Osteoblast (primary cell): ENCODE results near the gene SPTLC2. TPM values are rescaled to one million over a fixed set of nuclear protein-coding genes. Genes with fewer than 3 reads are reported as not detected.

ENCODE experiments used
- DNase-seq: peaks from one replicate; pipeline ENCODE4 v3.0.0; 2011; ENCODE audit warnings: low spot score, mixed read lengths; ENCODE audit not compliant: insufficient read length; ENCODE audit errors: missing footprints
- H2AFZ ChIP-seq: 2 replicates; pipeline ENCODE4 v1.6.0; 2011; ENCODE audit warnings: mild to moderate bottlenecking, low read length
- H3K27ac ChIP-seq: 2 replicates; pipeline ENCODE4 v1.5.1; 2011; ENCODE audit warnings: mild to moderate bottlenecking, low read depth, low read length, moderate library complexity
- H3K27me3 ChIP-seq: 2 replicates; pipeline ENCODE4 v1.6.0; 2012; ENCODE audit warnings: mild to moderate bottlenecking, control low read depth, inconsistent platforms, low read length, moderate library complexity; ENCODE audit not compliant: insufficient read depth
- H3K36me3 ChIP-seq: 2 replicates; pipeline ENCODE4 v1.5.1; 2011; ENCODE audit warnings: mild to moderate bottlenecking, low read length, control low read depth, moderate library complexity; ENCODE audit not compliant: insufficient read depth
- H3K4me1 ChIP-seq: 2 replicates; pipeline ENCODE4 v1.5.1; 2011; ENCODE audit warnings: mild to moderate bottlenecking, low read length, control low read depth, moderate library complexity; ENCODE audit not compliant: insufficient read depth
- H3K4me2 ChIP-seq: 2 replicates; pipeline ENCODE4 v1.6.0; 2011; ENCODE audit warnings: mild to moderate bottlenecking, low read length; ENCODE audit not compliant: insufficient read depth
- H3K4me3 ChIP-seq: fragments of 200-600 bp; sonication (generic); 3 replicates; pipeline ENCODE4 v1.5.1; 2012; ENCODE audit warnings: mild to moderate bottlenecking, low read length, inconsistent platforms; ENCODE audit not compliant: insufficient read depth
- H3K79me2 ChIP-seq: 2 replicates; pipeline ENCODE4 v1.6.0; 2012; ENCODE audit warnings: mild to moderate bottlenecking, low read length, control low read depth, inconsistent platforms; ENCODE audit not compliant: insufficient read depth
- H3K9me3 ChIP-seq: 2 replicates; pipeline ENCODE4 v1.5.1; 2011; ENCODE audit warnings: low read depth, low read length, control low read depth
- H4K20me1 ChIP-seq: 2 replicates; pipeline ENCODE4 v1.6.0; 2012; ENCODE audit warnings: mild to moderate bottlenecking, low read length, control low read depth; ENCODE audit not compliant: insufficient read depth
- CTCF ChIP-seq: IDR thresholded peaks from 2 replicates; pipeline ENCODE4 v1.5.1; 2011; ENCODE audit warnings: mild to moderate bottlenecking, low read depth, low read length, moderate library complexity; ENCODE audit errors: extremely low read depth
- total RNA-seq: library from RNA; depleted of rRNA; stranded (reverse); fragments of >200 nt; gene quantifications from 2 replicates; pipeline ENCODE4 v1.2.3, GENCODE V29; 2012

The SPTLC2 gene
- total RNA-seq, 1 donor = 59.0 TPM

- no peaks in the 10 kb centered on the region for H3K9me3 ChIP-seq
- H3K27ac ChIP-seq = no peak overlapping the region
- no peak for TF ChIP-seq CTCF
- H2AFZ ChIP-seq = no peak overlapping the region
- no peak overlapping the region for H3K4me3 ChIP-seq
- H3K79me2 ChIP-seq = peaks cover 48% of the 10 kb centered on the region
- H4K20me1 ChIP-seq = no peaks in the 10 kb centered on the region
- H3K36me3 ChIP-seq = peaks cover 56% of the 10 kb centered on the region
- DNase-seq = no peak
- no peaks in the 10 kb centered on the region for H3K27me3 ChIP-seq
- no peak overlapping the region for H3K4me2 ChIP-seq
- H3K4me1 ChIP-seq = peaks cover 12% of the 10 kb centered on the region
Observed at GRCh38 chr14:77557391-77557790, 59.0 kb downstream of the SPTLC2 start.

- Histone ChIP-seq H3K27me3 (no peaks in the 10 kb centered on the region), H3K9me3 (no peaks in the 10 kb centered on the region), H3K79me2 (peaks cover 50% of the 10 kb centered on the region), H3K4me1 (peaks cover 7% of the 10 kb centered on the region), H3K4me3 (no peak overlapping the region), H3K4me2 (no peak overlapping the region), H3K36me3 (peaks cover 56% of the 10 kb centered on the region), H4K20me1 (no peaks in the 10 kb centered on the region), H3K27ac (no peak overlapping the region), H2AFZ (no peak overlapping the region)
- DNase-seq = no peak
- no peak for TF ChIP-seq CTCF
Observed at GRCh38 chr14:77556946-77557345, 59.5 kb downstream of the SPTLC2 start.

GRCh38 chr14:77554816-77555599, 61.4 kb downstream of the SPTLC2 start:
- TF ChIP-seq CTCF = no peak
- DNase-seq = no peak
- H3K4me2 ChIP-seq = no peak overlapping the region
- H3K27ac ChIP-seq = peak overlapping the region; percentile 5
- H3K4me3 ChIP-seq = no peak overlapping the region
- H3K9me3 ChIP-seq = no peaks in the 10 kb centered on the region
- no peak overlapping the region for H2AFZ ChIP-seq
- H3K36me3 ChIP-seq = peaks cover 54% of the 10 kb centered on the region
- no peaks in the 10 kb centered on the region for H4K20me1 ChIP-seq
- no peaks in the 10 kb centered on the region for H3K27me3 ChIP-seq
- H3K79me2 ChIP-seq = peaks cover 40% of the 10 kb centered on the region
- H3K4me1 ChIP-seq = peaks cover 5% of the 10 kb centered on the region

- no peaks in the 10 kb centered on the region for H3K27me3 ChIP-seq
- H3K4me2 ChIP-seq = no peak overlapping the region
- H3K9me3 ChIP-seq = no peaks in the 10 kb centered on the region
- peaks cover 46% of the 10 kb centered on the region for H3K79me2 ChIP-seq
- H3K36me3 ChIP-seq = peaks cover 62% of the 10 kb centered on the region
- H3K4me1 ChIP-seq = no peaks in the 10 kb centered on the region
- no peak for DNase-seq
- no peak for TF ChIP-seq CTCF
- no peak overlapping the region for H3K4me3 ChIP-seq
- H3K27ac ChIP-seq = peak overlapping the region; percentile 5
- H4K20me1 ChIP-seq = peaks cover 2% of the 10 kb centered on the region
- H2AFZ ChIP-seq = no peak overlapping the region
Observed at GRCh38 chr14:77554207-77554606, 62.2 kb downstream of the SPTLC2 start.
